ENCODE measurements around the gene CNN2.

CNN2 gene

DNA sequence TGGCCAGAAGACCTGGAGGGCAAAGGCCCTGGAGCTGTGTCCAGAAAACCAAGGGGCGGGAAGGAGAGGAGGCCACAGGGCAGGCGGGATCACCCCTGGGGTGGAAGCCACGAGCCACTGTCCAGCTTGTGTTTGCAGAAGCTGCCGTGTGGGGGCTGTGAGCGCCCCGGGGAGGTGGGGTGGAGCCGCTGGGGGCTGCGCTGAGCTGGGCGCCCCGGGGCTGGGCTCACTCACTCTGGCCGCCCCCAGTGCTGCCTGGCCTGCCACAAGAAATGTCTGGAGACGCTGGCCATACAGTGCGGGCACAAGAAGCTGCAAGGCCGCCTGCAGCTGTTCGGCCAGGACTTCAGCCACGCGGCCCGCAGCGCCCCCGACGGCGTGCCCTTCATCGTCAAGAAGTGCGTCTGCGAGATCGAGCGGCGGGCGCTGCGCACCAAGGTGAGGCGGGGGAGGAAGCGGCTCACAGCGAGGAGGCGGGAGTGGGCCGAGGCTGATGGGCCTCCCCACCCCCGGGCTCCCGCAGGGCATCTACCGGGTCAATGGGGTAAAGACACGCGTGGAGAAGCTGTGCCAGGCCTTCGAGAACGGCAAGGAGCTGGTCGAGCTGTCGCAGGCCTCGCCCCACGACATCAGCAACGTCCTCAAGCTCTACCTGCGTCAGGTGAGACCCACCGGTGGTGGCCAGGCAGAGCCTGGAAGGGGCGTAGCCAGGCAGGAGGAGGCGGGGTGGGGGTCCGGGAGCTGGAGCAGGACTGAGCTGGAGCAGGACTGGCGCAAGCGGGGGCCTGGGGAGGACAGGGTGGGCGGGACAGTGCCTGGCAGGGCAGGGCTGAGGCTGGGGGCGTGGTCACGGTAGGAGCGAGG is 55.1 kb downstream of the CNN2 start:
- DNase-seq (ENCODE audit: low spot score) = no peak

- no peak for DNase-seq (ENCODE audit: low spot score)
Observed at GRCh38 chr19:1082165-1082927, 55.9 kb downstream of the CNN2 start.

DNA sequence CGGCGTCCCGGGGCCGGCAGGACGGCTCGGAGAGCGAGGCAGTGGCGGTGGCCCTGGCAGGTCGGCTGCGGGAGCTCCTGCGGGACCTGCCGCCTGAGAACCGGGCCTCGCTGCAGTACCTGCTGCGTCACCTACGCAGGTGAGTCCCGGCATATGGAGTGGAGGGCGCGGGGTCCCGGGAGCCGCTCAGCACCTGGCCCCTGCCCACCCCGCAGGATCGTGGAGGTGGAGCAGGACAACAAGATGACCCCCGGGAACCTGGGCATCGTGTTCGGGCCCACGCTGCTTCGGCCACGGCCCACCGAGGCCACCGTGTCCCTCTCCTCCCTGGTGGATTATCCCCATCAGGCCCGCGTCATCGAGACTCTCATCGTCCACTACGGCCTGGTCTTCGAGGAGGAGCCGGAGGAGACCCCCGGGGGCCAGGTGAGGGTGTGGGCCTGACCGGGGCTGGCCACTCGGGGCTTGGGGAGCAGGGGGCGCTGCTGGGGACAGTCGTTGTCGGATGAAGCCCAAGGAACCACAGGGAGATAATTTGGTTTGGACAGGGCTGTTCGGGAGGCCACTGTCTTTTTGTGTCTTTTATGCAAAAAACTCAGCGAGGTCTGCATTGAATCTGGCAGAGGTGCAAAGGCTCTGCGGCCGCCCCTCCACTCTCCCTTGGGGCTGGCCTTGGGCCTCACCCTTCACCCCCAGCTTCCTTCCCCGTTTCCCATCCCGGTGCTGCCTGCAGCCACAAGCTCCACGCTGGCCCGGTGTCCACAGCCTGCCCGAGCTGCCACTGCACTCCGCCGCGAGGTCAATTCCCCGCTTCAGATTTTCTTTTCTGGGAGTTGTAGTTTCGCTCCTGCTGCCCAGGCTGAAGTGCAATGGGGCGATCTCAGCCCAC is 56.8 kb downstream of the CNN2 start:
- DNase-seq (ENCODE audit: low spot score) = no peak

GRCh38 chr19:1084024-1084868 is 57.8 kb downstream of the CNN2 start:
- no peak for DNase-seq (ENCODE audit: low spot score)

GRCh38 chr19:1085053-1085658 is 58.7 kb downstream of the CNN2 start:
- DNase-seq (ENCODE audit: low spot score) = no peak

- no peak for DNase-seq (ENCODE audit: low spot score)
Observed at GRCh38 chr19:1085676-1086442, 59.5 kb downstream of the CNN2 start.

- DNase-seq (ENCODE audit: low spot score) = no peak
Observed at GRCh38 chr19:1086613-1087012, 60.2 kb downstream of the CNN2 start.

DNA sequence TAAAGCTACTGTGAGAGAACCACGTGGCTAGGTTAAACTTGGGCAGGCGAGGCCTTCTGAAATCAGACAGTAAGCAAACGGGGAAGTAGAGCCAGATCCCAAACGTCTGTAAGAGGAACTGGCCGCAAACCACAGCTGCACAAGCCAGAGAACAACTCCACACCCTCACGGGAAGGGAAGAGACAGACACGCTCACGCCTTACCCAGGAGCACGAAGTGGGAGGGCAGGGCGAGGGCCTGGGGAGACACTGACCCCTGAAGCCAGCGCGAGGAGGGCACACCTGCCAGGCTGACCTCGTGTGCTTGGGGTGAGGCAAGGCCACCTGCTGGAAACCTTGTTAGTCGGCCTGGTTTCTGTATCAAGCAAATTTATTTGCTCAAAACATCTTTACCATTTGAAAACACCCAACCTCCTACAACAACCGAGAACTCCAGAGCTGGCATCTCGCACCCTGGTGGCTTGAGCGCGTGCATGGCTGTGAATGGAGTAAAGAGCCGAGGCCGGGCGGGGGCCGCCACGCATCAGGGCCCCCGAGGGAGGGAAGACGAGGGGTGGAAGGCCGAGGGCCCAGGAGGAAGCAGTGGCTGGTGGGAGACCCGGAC is 61.5 kb downstream of the CNN2 start:
- DNase-seq (ENCODE audit: low spot score) = no peak

DNA sequence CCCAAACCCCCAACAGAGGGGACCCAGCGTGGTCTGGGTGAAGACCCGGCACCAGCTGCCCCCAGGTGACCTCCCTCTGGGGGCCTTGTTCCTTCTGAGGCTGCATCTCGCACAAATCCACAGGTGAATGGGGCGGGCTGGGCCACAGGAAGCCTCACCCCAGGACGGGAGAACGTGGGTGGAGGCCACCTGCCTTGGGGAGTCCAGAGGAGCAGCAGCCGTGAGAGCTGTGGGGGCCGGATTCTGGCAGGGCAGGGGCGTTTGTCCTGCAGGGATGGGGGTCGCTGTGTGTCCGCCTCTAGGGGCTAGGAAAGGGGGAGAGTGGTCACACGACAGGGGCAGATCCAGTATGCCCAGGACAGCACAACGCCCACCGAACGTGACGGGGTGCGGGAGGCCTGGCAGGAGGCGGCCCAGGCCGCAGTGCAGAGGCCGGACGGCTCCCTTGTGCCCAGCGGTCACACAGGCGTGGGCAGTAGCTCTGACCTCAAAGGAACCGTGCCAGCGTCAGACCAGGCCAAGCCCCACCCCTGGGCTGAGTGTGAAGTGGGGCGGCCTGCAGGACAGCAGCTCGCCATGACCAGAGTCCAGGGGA is 62.1 kb downstream of the CNN2 start:
- DNase-seq (ENCODE audit: low spot score) = no peak
